Measurements from ENCODE around the gene GNB1L. TPM values are rescaled to one million over a fixed set of nuclear protein-coding genes. Genes with fewer than 3 reads are reported as not detected.

The GNB1L gene
- total and polyA plus RNA-seq, 8 donors: 2.1 to 4.8 (median 3.6) TPM

DNA sequence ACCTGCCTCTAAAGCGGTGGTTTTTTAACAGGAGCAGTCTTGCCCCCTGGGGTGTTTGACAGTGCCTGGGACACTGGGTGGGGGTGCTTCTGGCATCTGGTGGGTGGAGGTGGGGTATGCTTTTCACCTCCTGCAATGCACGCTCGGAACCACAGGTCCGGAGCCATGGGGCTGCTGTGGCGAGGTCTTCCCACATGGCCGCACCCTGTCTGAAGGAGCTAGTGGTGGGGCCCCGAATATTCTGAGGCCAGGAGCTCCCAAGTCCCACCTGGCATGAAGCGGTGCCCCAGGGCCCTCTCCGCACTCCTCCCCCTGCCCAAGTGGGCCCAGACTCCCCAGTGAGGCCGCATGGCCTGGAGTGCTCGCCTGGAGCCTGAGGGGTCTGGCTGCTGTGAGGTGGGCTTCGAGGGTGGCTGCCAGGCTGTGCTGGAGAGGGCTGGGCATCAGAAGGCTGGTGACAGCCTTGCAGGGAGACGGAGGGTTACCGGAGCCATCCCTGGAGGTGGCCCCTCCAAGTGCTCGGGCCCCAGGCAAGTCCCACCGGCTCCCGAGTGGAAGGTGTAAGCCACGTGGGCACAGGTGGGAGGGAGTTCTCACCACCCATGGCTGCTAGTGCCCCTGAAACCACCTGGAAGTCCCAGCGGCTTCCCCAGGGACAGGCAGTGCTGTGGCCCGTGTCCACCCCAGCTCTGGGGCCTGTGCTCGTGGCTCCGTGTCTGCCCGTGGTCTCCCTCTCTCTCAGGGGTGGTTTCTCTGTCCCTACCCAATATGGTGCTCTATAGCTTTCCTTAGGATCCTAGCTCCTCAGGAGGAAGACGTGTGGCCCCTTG, 79.0 kb downstream of the GNB1L start:
- 70 to 75% methylated on average over 21 to 24 of the region's 24 CpGs for WGBS, 2 donors
- H3K27ac ChIP-seq: no peak overlapping the region
- ATAC-seq (no peak), DNase-seq (peak in 3 of 6 donors; percentile 16 to 41 (median 34)), FAIRE-seq (no peak)
- H3K27me3 ChIP-seq: peaks cover 0 to 5% (median 0%) of the 10 kb centered on the region in 4 donors
- intact Hi-C loops (cut with DNase I): no loop called here
- no peaks in the 10 kb centered on the region for H3K9me3 ChIP-seq
- H3K36me3 ChIP-seq: no peaks in the 10 kb centered on the region
- TF ChIP-seq, protein P1, sequence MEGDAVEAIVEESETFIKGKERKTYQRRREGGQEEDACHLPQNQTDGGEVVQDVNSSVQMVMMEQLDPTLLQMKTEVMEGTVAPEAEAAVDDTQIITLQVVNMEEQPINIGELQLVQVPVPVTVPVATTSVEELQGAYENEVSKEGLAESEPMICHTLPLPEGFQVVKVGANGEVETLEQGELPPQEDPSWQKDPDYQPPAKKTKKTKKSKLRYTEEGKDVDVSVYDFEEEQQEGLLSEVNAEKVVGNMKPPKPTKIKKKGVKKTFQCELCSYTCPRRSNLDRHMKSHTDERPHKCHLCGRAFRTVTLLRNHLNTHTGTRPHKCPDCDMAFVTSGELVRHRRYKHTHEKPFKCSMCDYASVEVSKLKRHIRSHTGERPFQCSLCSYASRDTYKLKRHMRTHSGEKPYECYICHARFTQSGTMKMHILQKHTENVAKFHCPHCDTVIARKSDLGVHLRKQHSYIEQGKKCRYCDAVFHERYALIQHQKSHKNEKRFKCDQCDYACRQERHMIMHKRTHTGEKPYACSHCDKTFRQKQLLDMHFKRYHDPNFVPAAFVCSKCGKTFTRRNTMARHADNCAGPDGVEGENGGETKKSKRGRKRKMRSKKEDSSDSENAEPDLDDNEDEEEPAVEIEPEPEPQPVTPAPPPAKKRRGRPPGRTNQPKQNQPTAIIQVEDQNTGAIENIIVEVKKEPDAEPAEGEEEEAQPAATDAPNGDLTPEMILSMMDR (IDR thresholded peaks at IDR 0.05): no peak
- H3K4me3 ChIP-seq: no peak overlapping the region
- no peaks in the 10 kb centered on the region for H3K4me1 ChIP-seq

DNA sequence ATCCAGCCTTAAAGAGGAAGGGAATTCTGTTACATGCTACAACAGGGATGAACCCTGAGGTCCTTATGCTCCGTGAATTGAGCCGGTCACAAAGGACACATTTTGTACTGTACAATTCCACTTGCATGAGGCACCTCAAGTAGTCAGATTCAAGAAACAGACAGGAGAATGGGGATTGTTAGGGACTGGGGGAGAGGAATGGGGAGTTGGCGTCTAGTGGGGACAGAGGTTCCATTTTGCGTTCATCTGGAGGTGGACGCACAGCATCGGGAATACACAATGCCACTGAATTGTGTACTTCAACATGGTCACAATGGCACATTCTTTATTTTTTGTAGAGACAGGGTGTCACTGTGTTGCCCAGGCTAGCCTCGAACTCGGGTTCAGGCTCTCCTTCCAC, 80.0 kb downstream of the GNB1L start:
- ATAC-seq (no peak), DNase-seq (no peak), FAIRE-seq (no peak)
- no peaks in the 10 kb centered on the region for H3K9me3 ChIP-seq
- intact Hi-C loops (cut with DNase I): no loop called here
- H3K27ac ChIP-seq: no peak overlapping the region
- no peaks in the 10 kb centered on the region for H3K4me1 ChIP-seq
- no peaks in the 10 kb centered on the region for H3K36me3 ChIP-seq
- whole genome bisulfite sequencing, 2 donors: 79 to 87% methylated on average over 8 of the region's 8 CpGs
- H3K4me3 ChIP-seq: no peak overlapping the region
- TF ChIP-seq, protein P1 (IDR thresholded peaks at IDR 0.05): no peak
- peaks cover 0 to 7% (median 2%) of the 10 kb centered on the region in 4 donors for H3K27me3 ChIP-seq

DNA sequence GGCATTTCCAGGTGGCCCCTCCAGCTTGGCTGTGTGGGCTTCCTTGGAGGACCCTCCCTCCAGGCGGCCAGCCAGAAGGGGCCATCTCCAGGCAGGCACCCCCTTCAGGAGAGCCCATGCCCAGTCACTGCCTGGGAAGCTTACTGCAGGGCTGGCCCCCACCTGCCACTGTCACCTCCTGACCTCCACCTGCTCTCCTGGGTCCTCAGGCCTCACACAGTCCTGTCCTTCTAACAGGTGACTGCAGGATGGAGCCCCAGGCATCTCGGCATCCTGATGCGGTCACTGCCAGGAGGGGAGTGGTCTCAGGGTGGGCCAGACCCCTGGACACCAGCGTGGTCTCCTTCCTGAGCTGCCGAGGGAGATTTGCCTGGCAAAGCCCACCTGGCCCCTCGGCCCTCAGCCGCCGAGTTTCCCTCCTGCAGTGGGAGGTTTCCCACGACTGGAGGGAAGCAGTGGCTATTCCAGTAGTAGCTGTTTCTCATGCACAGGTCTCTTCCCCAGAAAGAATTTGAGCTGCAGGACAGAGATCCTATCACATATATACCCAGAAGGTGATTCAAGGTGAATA, 81.1 kb downstream of the GNB1L start:
- Histone ChIP-seq H3K4me3 (no peak overlapping the region), H3K9me3 (no peaks in the 10 kb centered on the region), H3K4me1 (no peaks in the 10 kb centered on the region), H3K36me3 (no peaks in the 10 kb centered on the region), H3K27me3 (peaks cover 0 to 17% (median 3%) of the 10 kb centered on the region in 4 donors), H3K27ac (no peak overlapping the region)
- FAIRE-seq (no peak), ATAC-seq (no peak), DNase-seq (peak in 2 of 6 donors; percentile 38 to 41)
- WGBS, 2 donors: 50 to 55% methylated on average over 9 of the region's 9 CpGs
- TF ChIP-seq, protein P1 (IDR thresholded peaks at IDR 0.05): no peak
- intact Hi-C loops (cut with DNase I): no loop called here

DNA sequence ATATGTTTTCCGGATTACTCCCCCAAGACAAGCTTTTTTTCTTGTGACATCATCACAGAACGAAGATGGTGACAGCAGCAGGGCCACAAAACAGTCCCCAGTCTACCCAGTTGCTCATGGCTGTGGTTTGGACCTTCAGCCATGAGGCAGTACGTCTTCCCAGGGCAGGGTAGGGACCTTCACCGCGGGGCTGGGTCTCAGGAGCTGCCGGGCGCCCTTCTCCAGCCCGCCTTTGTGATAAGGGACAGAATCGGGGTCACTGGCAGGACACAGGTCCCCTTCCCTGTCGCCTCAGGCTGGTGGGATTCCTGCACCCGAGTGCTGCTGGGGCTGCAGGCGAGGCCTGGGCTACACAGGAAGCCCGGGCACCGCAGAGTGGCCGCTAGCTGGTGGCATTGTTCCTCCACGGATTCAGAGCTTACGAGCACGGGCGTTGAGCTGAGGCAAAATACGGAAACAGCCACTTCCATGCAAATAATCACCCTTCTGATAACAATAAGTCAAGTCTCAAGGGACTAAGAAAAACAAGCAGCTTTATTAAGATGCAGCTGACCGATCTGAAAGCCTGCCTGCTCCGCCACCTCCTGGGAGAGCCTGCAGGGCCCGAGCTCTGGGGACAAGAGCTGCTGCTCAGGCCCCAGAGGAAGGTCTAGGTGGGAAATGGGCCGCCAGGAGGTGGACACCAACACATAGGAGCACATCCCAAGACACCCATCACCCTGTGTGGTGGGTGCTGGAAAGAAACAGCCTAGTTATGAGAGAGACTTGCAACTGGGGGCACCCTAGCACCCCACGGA, 81.8 kb downstream of the GNB1L start:
- no peaks in the 10 kb centered on the region for H3K9me3 ChIP-seq
- TF ChIP-seq, protein P1 (IDR thresholded peaks at IDR 0.05): no peak
- H3K36me3 ChIP-seq: no peaks in the 10 kb centered on the region
- intact Hi-C loops (cut with DNase I): no loop called here
- DNase-seq (peak in 2 of 6 donors; percentile 35 to 43), FAIRE-seq (no peak), ATAC-seq (peak in 2 of 4 donors; percentile 20 to 27)
- WGBS, 2 donors: 51 to 62% methylated on average over 25 of the region's 25 CpGs
- H3K4me1 ChIP-seq: no peaks in the 10 kb centered on the region
- no peak overlapping the region for H3K27ac ChIP-seq
- H3K27me3 ChIP-seq: peaks cover 0 to 24% (median 6%) of the 10 kb centered on the region in 4 donors
- no peak overlapping the region for H3K4me3 ChIP-seq

All from pancreas (tissue), 10 donors.